Retinal pigment epithelial cell (primary cell): Measurements from ENCODE around the gene SLC5A9.

Source experiments
- DNase-seq: peaks from one replicate; pipeline ENCODE4 v3.0.0-alpha.2; 2010; ENCODE audit warnings: low read depth
- H3K4me3 ChIP-seq: 2 replicates; pipeline ENCODE4 v1.5.1; 2011; ENCODE audit warnings: mild to moderate bottlenecking, low read length, control low read depth, moderate library complexity
- TF ChIP-seq, protein P1 (sequence below): conservative IDR thresholded peaks from 2 replicates; pipeline ENCODE4 v1.5.1; 2011; ENCODE audit warnings: low read depth, low read length, control low read depth, inconsistent platforms

Gene SLC5A9

DNA sequence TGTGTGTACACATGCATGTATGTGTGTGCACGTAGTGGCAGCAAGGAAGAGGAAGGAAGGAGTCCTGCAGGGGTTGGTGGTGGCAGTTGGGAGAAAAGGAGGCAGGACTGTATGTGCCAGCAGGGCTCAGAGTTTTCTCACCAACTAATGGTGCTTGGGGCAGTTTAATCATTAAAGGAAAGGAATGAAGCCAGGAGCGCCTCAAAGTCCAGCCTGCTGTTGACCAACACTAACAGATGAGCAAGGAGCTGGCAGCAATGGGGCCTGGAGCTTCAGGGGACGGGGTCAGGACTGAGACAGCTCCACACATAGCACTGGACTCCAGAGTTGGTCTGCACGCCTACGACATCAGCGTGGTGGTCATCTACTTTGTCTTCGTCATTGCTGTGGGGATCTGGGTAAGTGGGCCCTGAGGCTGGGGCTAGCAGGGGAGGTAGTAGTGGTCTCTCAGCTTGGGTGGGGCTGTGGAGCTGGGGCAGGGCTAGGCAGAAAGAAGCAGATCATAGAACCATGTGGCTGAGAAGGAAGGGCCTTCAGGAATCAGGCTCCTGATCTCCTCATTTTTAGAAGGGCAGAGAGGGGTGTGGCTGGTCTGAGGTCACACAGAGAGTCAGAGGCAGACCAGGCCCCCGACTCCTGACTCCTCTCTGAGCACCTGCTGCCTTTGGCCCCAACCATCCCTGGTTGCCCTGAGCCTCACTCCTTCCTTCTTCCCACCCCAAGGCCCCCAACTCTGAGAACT is at the start of gene SLC5A9:
SLC5A9 (plus strand) TSS at position 216 of the 742 bp plus-strand sequence; CDS start at position 237, 21 bp downstream.
- no peak for DNase-seq
- H3K4me3 ChIP-seq: no peak within 1 kb of the TSS
- TF ChIP-seq, protein P1, sequence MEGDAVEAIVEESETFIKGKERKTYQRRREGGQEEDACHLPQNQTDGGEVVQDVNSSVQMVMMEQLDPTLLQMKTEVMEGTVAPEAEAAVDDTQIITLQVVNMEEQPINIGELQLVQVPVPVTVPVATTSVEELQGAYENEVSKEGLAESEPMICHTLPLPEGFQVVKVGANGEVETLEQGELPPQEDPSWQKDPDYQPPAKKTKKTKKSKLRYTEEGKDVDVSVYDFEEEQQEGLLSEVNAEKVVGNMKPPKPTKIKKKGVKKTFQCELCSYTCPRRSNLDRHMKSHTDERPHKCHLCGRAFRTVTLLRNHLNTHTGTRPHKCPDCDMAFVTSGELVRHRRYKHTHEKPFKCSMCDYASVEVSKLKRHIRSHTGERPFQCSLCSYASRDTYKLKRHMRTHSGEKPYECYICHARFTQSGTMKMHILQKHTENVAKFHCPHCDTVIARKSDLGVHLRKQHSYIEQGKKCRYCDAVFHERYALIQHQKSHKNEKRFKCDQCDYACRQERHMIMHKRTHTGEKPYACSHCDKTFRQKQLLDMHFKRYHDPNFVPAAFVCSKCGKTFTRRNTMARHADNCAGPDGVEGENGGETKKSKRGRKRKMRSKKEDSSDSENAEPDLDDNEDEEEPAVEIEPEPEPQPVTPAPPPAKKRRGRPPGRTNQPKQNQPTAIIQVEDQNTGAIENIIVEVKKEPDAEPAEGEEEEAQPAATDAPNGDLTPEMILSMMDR: no peak

- TF ChIP-seq, protein P1: no peak
- DNase-seq: no peak
These were observed 47.4 kb upstream of the SLC5A9 start for GRCh38 chr1:48175116-48175515.

GRCh38 chr1:48177257-48177656 is 45.3 kb upstream of the SLC5A9 start:
- DNase-seq: no peak
- TF ChIP-seq, protein P1: no peak
- H3K4me3 ChIP-seq: no peak overlapping the region

More at GRCh38 chr1:48175116-48175515, 47.4 kb upstream of the SLC5A9 start:
- H3K4me3 ChIP-seq: no peak overlapping the region

DNA sequence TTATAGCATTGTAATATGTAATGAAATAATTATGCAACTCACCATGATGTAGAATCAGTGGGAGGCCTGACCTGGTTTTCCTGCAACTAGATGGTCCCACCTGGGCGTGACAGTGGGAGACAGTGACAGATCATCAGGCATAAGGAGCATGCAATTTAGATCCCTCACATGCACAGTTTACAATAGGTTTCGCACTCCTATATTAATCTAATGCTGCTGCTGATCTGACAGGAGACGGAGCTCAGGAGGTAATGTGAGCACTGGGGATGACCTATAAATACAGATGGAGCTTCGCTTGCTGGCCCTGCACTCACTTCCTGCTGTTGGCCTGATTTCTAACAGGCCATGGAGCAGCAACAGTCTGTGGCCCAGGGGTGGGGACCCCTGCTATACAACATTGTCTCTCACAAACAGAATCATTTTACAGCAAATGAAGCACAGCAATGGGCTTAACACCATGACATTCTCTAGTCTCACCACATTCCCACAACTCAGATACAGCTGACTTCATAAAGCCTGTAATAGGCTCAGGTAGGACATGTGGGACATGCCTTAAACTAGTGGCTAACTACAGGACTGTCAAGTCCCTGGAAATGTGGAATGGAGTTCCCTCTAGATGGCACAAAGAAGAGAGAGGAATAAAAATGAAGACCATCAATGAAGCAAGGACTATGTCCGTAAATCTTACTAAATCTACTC is 40.7 kb upstream of the SLC5A9 start:
- TF ChIP-seq, protein P1: no peak
- DNase-seq: no peak
- H3K4me3 ChIP-seq: no peak overlapping the region

DNA sequence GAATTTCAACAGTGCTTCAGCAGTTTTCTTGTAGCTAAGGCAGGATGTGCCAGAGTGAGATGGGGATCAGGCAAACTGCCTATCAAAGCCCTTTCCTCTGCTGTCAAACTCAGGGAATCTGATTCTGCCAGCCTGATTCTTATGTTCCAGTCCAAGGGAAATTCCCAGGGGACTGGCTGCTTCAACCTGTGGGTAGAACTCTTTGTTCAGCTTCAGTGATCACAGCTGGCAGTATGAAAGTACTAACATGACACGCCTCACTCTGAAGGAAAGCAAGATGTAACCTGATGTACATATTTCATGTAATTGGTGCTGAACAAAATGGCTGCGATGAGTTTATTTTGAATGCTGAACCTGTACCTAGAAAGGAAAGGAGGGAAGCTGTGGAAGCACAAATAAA is 40.1 kb upstream of the SLC5A9 start:
- no peak overlapping the region for H3K4me3 ChIP-seq
- DNase-seq: no peak
- TF ChIP-seq, protein P1: no peak

DNA sequence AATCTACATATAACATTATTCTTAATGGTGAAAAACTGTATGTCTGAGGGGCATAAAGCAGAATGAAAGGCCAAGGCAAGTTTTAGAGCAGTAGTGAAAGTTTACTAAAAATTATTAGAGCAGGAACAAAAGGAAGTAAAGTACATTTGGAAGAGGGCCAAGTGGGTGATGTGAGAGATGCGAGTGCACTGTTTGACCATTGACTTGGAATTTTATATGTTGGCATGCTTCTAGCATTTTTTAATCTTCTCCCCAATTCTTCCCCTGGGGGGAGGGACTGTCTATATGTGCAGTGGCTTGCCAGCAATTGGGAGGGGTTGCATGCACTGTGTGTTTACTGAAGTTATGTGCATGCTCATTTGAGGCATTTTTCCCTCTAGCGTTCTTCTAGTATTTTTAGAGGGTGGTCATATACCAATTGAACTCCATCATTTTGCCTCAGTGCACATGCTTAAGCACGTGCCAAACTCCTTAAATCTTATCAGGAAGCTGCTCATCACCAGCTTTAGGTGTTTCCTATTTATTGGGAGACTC is 36.1 kb upstream of the SLC5A9 start:
- DNase-seq: no peak
- H3K4me3 ChIP-seq: no peak overlapping the region
- TF ChIP-seq, protein P1: no peak
